Calu3 (cell line): ENCODE measurements around the gene LCOR. TPM values are rescaled to one million over a fixed set of nuclear protein-coding genes. Genes with fewer than 3 reads are reported as not detected.

Experiments used
- BruUV-seq: library from RNA; stranded (reverse); fragments of 400-500 nt; replicated peaks from 2 replicates; lab custom pipeline; 2021; lab: Mats Ljungman, UMichigan
- CTCF ChIA-PET: fragments of 300-600 bp; sonication (Branson Sonifier 250); formaldehyde crosslinking; loops from one replicate; lab custom pipeline; 2022; ENCODE audit warnings: antibody characterized with exemption; lab: Charles Lee
- DNase-seq: peaks from one replicate; pipeline ENCODE4 v3.0.0; 2022
- H3K27ac Mint-ChIP-seq: one replicate; pipeline ENCODE4 v1.8.0; 2022; ENCODE audit warnings: mixed read lengths; ENCODE audit not compliant: unreplicated experiment
- H3K27me3 Mint-ChIP-seq: one replicate; pipeline ENCODE4 v1.8.0; 2022; ENCODE audit warnings: mixed read lengths; ENCODE audit not compliant: unreplicated experiment
- H3K36me3 Mint-ChIP-seq: one replicate; pipeline ENCODE4 v1.8.0; 2022; ENCODE audit warnings: mild to moderate bottlenecking, moderate library complexity, mixed read lengths; ENCODE audit not compliant: insufficient read depth, unreplicated experiment
- H3K4me1 Mint-ChIP-seq: one replicate; pipeline ENCODE4 v1.8.0; 2022; ENCODE audit warnings: mild to moderate bottlenecking, low read depth, mixed read lengths; ENCODE audit not compliant: unreplicated experiment
- H3K4me3 Mint-ChIP-seq: one replicate; pipeline ENCODE4 v1.8.0; 2022; ENCODE audit warnings: mild to moderate bottlenecking, low read depth, moderate library complexity, mixed read lengths; ENCODE audit not compliant: unreplicated experiment
- H3K9me3 Mint-ChIP-seq: one replicate; pipeline ENCODE4 v1.8.0; 2022; ENCODE audit warnings: low read depth, mixed read lengths; ENCODE audit not compliant: unreplicated experiment
- intact Hi-C: fragments of 100-400 bp; cut with micrococcal nuclease; formaldehyde crosslinking; loops from one replicate; pipeline ENCODE4 v1.10.0; 2022; ENCODE audit not compliant: unreplicated experiment
- total RNA-seq: library from RNA; stranded (reverse); gene quantifications from 2 replicates; pipeline ENCODE4 v1.2.3, GENCODE V29; 2022
- TF ChIP-seq, protein P1 (sequence below): fragments of 200-600 bp; IDR thresholded peaks from one replicate; pipeline ENCODE4 v1.8.0; 2022; ENCODE audit warnings: antibody characterized with exemption; ENCODE audit not compliant: unreplicated experiment

Gene LCOR
- total RNA-seq, 1 experiment from 2014 or later: 50.1 TPM

DNA sequence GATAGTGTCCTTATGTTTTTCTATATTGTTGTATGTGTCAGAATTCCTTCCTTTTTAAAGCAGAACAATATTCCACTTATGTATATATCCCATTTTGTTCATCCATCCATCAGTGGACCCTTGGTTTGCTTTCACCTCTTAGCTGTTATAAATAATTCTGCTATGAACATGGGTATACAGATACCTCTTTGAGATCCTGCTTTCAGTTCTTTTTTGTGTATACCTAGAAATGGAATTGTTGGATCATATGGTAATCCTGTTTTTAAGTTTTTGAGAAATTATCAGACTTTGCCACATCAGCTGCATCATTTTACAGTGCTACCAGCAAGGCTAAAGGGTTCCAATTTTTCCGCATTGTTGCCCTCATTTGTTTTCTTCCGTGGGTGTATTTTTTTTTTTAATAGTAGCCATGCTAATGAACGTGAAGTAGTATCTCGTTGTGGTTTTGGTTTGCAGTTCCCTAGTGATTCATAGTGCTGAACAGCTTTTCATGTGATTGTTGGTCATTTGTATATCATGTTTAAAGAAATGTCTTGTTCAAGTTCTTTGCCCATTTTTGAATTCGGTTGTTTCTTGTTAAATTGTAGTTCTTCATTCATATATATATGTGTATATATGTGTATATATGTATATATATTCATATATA lies 87.8 kb downstream of the LCOR start:
- H3K27ac Mint-ChIP-seq: no peak overlapping the region
- intact Hi-C loops: no loop called here
- CTCF ChIA-PET: no interaction called here

DNA sequence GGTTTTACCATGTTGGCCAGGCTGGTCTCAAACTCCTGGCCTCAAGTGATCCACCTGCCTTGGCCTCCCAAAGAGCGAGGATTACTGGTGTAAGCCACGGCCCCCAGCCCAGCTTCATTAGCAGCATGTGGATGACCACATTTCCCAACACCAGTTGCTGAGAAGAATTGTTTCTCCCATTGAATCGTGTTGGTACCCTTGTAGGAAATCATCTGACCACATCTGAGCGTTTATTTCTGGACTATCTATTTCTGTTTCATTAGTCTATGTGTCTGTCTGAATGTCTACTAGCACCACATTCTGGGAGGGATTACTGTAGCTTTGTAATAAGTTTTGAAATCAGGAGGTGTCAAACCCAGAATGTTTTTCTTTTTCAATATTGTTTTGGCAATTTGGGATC lies 89.6 kb downstream of the LCOR start:
- TF ChIP-seq, protein P1, sequence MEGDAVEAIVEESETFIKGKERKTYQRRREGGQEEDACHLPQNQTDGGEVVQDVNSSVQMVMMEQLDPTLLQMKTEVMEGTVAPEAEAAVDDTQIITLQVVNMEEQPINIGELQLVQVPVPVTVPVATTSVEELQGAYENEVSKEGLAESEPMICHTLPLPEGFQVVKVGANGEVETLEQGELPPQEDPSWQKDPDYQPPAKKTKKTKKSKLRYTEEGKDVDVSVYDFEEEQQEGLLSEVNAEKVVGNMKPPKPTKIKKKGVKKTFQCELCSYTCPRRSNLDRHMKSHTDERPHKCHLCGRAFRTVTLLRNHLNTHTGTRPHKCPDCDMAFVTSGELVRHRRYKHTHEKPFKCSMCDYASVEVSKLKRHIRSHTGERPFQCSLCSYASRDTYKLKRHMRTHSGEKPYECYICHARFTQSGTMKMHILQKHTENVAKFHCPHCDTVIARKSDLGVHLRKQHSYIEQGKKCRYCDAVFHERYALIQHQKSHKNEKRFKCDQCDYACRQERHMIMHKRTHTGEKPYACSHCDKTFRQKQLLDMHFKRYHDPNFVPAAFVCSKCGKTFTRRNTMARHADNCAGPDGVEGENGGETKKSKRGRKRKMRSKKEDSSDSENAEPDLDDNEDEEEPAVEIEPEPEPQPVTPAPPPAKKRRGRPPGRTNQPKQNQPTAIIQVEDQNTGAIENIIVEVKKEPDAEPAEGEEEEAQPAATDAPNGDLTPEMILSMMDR: no peak
- no peak overlapping the region for H3K27ac Mint-ChIP-seq
- H3K36me3 Mint-ChIP-seq: no peaks in the 10 kb centered on the region
- no peaks in the 10 kb centered on the region for H3K27me3 Mint-ChIP-seq
- intact Hi-C loops: no loop called here
- peaks cover 13% of the 10 kb centered on the region for H3K4me1 Mint-ChIP-seq
- H3K4me3 Mint-ChIP-seq: no peak overlapping the region
- H3K9me3 Mint-ChIP-seq: no peaks in the 10 kb centered on the region
- CTCF ChIA-PET: no interaction called here
- DNase-seq: no peak
- no TSS peak for BruUV-seq

More for the DNA sequence above, 87.8 kb downstream of the LCOR start:
- H3K27me3 Mint-ChIP-seq: no peaks in the 10 kb centered on the region
- DNase-seq: no peak
- peaks cover 13% of the 10 kb centered on the region for H3K4me1 Mint-ChIP-seq
- no peak overlapping the region for H3K4me3 Mint-ChIP-seq
- no peaks in the 10 kb centered on the region for H3K36me3 Mint-ChIP-seq
- H3K9me3 Mint-ChIP-seq: no peaks in the 10 kb centered on the region
- TF ChIP-seq, protein P1: no peak
- no TSS peak for BruUV-seq

DNA sequence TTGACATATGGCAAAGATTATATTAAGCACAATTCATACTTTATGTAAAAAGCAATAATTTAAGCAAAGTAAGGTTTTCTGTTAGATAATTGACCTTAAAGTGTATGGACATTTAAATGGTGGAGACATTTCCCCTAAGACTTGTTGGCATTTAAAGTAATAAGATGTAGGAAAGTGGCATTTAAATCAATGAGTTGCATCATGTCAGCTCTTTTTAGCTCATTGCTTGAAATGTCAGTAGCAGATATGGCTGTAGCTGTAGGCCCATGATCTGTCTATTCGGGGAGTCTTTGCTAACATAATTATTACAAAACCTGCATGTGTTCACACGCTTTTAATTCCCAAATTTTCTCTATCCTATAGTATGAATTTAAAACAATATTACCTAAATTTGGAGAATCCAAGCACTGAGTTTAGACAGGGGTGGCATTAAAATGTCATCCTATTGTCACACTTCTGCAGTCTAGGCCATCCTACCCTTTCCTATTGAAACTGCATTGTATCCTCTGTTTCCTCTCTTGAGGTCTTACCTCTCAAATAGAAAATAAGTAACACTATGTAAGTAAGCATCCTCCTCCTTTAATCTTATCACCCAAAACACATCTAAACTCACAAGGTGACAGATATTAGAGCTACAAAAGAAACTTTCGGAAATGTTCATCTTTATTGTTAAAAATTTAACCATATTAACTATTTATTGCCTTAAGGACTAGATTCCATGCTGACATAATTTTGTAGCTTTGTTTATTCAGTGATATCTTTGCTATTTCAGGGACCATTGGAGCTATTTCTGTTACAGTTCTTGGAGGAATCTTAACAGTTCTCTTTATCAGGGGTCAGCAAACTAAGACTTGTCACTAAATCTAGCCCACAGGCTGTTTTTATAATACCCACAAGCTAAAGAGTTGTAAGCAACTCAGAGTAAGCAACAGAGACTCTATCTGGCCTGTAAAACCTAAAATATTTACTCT lies 91.2 kb downstream of the LCOR start:
- Mint-ChIP-seq H3K4me3 (no peak overlapping the region), H3K36me3 (peaks cover under 1% of the 10 kb centered on the region), H3K27ac (no peak overlapping the region), H3K9me3 (no peaks in the 10 kb centered on the region), H3K4me1 (peaks cover 6% of the 10 kb centered on the region), H3K27me3 (no peaks in the 10 kb centered on the region)
- DNase-seq: no peak
- BruUV-seq: no TSS peak
- TF ChIP-seq, protein P1: no peak
- intact Hi-C loops: no loop called here
- CTCF ChIA-PET: no interaction called here

DNA sequence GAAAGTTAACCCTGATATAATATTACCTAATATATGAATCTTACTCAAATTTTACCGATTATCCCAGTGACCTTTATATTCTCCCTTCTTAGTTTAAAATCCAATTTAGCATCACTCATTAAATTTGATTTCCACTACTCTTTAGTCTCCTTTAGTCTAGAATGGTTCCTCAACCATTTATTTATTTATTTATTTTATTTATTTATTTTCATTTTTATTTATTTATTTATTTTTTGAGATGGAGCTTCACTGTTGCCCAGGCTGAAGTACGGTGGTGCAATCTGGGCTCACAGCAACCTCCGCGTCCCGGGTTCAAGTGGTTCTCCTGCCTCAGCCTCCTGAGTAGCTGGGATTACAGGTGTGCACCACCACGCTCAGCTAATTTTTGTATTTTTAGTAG lies 92.8 kb downstream of the LCOR start:
- no peak for DNase-seq
- TF ChIP-seq, protein P1: no peak
- no TSS peak for BruUV-seq
- no peak overlapping the region for H3K4me3 Mint-ChIP-seq
- H3K36me3 Mint-ChIP-seq: peaks cover 10% of the 10 kb centered on the region
- no peaks in the 10 kb centered on the region for H3K27me3 Mint-ChIP-seq
- CTCF ChIA-PET: no interaction called here
- intact Hi-C loops: no loop called here
- no peak overlapping the region for H3K27ac Mint-ChIP-seq
- H3K9me3 Mint-ChIP-seq: no peaks in the 10 kb centered on the region
- H3K4me1 Mint-ChIP-seq: peaks cover 2% of the 10 kb centered on the region
